Activated gamma-delta T cell treated with Interleukin-2 at 50 U/mL for 16 hours (primary cell): ENCODE data around the gene CACNA1S.

Experiments
- DNase-seq: peaks from one replicate; pipeline ENCODE4 v3.0.0-alpha.2; 2020

Gene CACNA1S

DNA sequence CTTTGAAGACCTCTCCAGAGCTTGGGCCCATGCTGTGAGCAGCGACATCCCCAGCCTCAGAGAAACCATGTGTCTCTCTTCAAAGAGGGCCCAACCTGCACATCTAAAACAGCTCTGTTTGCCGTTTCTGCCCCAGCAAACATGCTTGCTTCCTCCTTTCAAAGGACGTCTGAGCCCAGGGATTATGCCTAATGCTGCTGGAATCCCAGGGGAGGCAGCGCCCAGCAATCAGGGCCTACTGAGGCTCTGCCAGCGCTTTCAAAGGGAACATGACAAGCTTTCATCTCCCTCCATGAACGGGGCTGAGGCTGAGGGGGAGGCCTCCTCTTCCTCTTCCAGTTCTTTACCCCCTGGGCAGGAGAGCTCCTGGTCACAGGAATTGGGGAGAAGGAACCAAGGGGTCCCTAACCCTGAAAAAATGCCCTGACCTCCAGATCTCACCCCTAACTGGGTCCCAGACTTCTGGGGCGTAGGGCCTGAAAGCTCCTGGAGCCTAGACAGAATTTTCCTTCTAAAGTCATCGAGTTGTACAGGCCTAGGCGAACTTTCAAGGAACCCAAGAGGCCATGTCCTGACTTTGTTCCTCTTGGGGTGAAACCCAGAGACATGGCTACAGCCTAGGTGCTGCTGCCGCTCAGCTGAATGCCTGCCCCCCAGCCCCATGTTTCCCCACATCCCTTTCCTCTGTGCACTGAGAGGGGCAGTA, 28.2 kb upstream of the CACNA1S start:
- no peak for DNase-seq

DNA sequence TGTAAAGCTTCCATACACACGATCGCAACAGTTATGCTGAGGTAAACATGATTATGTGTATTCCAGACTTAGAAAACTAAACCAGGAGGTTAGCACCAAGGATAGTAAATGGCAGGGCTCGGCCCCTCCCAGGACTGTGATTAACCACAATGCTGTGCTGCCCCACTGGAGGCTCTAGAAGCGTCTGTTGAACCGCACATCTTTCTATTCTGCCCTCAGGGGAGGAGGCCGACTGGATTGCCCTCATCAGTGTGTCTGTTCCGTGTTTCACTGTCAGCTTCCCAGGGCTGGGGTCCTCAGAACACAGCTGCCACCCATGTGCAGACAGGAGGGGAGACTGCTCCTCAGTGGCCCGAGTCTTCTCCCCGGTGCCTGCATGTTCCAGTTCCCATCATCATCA, 27.5 kb upstream of the CACNA1S start:
- DNase-seq: no peak

DNA sequence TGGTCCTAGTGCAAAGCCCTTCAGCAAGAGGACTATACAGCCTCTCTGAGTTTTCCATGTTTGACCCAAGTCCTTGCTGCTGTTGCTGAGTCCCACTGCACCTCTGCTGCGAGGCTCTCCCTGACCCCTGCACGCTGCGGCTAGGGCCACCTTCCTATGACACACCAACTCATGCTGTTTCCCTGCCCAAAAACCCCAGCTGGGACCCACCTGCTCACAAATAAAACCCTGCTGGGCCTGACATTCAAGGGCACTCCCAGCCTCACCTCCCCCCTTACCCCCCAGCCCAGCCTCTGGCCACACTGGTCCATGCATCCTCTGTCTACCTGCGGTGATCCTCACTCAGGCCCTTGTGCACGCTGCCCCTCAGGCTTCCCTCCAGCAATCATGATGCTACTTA, 27.1 kb upstream of the CACNA1S start:
- no peak for DNase-seq

DNA sequence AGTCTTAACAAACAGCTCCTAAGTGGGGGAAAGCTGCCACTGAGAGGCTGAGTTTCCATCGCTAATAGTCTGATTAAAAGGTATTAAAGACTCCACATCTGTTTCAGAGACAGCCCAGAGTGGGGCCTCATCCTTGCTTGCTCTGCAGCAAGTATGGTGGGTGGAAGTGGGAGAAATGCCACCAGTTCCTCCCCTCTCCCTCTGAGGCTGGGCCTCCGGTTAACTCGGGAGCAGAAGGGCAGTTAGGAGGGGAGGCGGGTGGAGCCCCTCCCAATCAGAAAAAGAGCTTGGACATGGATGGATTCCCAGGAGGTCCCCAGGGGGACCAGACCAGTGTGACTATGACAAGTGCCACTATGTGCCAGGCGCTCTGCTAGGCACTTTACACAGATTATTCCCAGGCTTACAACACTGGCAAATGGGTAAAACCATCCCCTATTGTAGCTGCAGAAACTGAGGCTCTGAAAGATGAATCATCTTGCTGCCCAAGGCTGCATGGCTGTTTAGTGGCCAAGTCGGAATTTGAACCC, 26.1 kb upstream of the CACNA1S start:
- no peak for DNase-seq

DNA sequence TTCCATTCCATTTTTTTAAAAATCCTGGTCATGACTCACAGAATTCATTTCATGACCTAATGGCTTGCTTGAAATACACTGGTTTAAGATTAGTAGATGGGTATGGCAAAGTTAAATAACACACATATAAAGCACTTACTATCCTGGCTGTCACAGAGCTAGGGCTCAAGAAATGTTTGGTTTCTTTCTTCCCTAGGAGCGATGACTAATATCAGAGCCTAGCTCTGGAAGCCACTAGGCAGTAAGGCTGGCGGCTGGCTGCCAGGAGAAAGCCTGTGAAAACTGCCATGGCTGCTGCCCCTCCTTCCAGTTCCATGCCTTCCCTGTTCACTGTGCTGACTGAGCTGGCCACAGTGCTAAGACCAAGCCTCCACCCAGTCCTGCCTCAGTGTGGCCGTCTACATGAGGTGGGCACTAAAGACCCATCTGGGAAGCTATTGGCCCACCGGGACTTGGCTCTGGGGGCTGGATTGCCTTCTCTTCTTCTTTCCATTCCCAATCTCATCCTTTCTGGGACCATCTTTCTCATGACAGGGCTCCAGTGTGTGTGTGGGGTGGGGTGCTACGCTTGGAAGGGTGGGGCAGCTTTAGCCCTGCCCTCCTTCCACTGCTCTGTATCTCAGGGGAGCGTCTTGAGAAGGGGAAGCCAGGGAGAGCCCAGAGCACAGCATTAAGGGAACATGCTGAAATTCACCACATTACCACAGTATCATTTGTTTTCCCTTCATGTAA, 25.5 kb upstream of the CACNA1S start:
- DNase-seq: no peak

DNA sequence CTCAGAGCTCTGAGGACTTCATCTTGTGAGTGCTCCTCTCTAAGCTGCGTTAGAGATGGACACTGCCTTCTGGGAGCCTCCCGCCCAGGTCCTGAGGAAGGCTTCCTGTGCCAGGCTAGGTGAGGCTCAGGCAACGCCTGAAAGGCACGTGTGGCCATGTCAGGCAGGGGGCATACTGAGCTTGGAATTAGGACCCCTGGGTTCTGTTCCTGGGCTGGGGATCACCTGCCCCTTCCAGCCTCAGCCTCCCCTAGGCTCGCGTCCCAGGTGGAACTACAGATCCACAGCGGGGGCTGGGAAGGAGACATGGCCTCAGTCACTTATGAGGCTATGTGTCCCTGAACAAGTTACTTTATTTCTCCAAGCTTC, 24.8 kb upstream of the CACNA1S start:
- no peak for DNase-seq

DNA sequence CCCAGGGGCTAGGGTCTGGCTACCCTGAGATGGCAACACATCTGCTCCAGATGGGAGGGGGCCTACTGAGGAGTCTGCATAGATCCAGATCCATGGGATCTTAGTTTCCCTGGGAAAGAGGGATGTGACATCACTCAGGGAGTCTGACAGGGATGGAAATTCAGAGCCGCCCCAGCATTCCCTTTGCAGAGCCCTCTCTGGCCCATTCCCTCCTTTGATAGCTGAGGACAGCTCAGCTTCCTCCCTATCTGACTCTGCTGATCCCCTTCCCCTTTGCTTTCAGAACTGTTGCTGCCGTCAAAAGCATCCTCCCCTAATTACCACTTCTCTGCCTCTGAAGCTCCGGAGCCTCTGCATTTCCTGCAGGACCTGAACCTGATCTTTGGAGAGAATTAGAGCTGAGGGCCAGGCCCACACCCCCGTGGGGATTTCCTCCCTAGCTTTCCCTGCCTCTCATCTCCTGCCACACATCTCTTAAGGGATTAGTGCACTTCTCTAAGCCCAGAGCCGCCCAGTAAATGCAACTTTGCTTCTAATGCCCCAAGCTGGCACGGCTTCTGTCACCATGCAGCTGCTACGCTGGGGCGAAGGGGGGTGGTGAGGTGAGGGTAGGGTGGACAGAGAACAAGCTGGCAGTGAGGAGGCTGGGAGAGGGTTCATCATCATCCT, 24.3 kb upstream of the CACNA1S start:
- no peak for DNase-seq

DNA sequence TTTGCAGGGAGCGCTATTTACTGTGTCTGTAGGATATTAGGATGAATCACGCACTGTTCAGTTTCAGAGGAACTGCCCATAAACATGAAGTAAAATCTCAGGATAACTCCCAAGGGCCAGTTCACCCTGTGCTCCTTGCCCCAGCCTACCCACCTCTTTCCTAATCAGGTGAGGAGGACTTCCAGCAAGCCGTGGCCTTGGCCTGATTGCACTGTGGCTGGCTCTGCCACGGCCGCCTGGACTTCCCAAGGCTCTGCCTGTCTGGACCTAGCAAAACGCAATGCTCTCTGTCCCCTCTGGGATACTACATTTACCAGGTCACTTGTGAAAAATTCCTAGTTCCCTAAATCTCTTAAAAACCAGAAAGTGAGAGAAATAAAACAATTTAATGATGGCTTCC, 22.2 kb upstream of the CACNA1S start:
- DNase-seq: no peak

DNA sequence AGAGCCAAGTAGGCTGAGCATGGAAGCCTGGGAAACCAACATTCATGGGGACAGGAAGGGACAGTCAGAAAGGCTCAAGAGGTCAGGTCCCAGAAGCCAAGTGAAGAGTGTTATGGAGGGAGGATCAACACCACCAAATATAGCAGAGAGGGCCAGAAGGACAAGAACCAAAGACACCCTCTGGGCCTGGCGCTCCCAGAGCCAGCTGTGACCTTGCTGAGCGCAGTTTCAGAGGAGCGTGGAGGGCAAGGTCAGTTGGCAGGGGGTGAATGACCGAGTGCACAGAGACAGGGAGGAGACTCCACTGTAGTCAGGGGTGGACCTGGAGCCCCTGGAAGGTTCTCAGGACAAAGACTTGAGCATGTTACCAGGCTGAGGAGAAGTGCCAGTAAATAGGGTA, 19.2 kb upstream of the CACNA1S start:
- DNase-seq: no peak

DNA sequence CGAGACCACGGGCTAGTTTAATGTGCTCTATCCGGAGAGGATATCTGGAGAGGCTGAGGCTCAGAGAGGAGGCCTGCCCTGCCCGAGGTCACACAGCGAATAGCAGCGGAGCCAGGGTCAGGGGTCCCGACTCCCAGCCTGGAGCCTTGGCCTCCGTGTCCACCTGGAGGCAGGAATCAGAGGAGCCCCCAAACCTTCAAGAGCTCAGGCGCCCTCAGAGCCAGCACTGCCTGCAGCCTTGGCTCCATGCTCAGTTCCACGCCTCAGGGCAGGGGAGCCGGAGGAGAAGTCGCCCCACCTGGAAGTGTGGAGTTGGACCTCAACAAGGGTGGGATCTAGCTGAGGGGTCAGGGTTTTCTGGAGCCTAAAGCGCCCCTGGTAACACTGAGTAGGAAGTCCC, 16.7 kb upstream of the CACNA1S start:
- DNase-seq: no peak

DNA sequence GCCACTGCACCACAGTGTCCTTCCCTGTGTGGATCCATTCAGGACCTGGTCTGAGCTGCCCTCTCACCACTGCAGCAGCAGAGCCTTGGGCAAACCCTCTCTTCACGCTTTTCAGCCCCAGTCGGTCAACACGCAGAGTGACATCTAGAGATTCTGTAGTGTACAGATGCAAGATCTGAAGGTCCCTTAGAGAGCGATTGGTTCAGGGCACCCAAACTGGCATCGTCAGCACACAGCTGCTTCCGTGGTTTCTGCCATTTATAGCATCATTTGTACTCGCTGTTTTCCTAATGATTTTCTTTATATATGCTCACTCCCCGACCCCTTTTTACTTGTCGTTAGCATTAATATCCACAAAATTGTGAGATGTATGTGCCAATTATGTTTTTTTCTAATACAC, 16.2 kb upstream of the CACNA1S start:
- DNase-seq: no peak

DNA sequence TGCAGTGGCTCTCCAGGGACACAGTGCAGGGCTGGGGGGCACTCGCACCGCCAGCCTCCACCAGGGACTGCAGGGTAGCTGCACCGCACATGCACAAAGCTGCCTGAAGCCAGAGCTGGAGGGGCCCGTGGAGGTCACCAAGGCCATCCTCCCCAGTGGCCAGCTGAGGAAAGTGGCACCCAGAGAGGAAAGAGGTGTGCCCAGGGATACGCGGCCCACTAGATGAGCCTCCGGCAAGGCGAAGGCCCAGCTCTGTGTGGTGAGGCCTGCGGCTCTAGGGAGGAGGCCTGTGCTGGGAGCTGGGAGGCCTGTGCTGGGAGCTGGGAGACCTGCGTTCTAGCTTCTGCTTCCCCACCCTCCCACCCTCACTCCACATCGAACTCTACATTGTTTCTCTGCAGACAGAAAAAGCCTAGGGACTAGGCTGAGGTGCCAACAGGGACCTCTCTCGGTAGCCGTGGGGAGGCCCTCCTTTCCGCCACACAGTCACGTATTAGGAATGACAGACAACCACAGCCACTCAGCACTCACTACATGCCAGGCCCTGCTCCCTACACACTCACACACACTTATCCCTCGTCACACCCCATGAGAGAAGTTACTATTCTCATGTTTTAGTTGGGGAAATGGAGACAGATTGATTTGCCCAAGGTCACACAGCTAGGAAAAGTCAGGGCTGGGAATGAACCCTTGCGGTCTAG, 15.7 kb upstream of the CACNA1S start:
- no peak for DNase-seq

DNA sequence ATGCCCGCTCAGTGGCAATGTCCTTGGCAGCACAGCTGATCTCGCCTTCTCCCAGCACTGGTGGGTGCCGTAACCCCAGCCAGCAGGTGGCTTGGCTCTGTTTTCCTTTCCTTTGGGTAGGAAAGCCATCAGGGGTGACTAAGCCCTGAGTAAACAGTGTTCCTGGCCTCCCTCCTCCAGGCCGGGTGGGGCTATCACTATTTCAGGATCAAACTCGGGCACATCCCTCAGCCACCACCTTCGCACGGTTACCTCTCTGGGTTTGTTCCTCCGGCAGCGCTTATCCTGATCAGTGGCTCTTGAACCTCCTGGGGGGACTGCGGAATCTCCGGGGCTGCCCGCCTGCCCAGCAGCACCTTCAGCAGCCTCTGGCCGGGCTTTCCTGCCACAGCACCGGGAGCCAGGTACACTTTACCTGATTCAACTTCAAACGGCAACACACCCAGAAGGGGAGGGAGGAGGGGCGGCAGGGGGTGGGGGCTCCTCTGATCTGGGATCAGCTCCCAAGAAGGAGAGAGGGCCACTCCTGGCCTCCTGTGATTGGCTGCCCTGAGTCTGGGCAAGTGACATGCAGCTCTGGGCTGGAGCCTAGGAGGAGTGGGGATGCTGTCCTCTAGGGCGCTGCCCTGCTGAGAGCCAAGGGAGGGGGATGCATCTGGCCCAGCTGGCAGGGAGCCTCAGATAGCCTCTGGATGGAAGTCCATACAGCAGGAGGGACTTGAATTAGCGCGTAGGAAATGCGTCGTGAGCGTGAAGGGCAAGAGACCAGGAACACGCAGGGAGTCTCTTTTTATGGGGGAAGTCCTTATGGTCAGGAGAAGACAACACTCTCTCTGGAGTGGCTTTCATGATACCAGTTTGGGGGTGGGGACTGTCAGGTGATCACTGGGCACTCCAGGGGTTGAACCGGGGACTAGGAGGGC, 14.9 kb upstream of the CACNA1S start, which contains the start of gene ASCL5:
TSS of gene ASCL5 (minus strand) at position 353 of the 923 bp plus-strand sequence. CDS start 11,812 bp downstream, outside the sequence.
- no peak for DNase-seq

DNA sequence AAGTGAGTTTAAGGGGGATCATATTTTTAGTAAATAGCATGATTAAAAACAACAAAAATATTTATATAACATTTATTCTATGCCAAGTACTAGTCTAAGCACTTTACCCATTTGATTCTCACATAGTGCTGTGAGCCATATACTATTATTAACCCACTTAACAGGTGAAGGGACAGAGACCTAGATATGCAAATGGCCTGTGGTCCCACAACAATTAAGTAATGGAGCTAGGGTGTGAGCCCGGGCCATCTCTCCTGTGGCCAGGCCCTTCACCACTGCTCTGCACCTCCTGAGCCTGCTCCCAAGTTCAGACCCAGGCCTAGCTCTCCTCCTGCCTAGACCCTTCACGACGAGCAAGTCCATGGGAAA, 14.2 kb upstream of the CACNA1S start:
- no peak for DNase-seq

DNA sequence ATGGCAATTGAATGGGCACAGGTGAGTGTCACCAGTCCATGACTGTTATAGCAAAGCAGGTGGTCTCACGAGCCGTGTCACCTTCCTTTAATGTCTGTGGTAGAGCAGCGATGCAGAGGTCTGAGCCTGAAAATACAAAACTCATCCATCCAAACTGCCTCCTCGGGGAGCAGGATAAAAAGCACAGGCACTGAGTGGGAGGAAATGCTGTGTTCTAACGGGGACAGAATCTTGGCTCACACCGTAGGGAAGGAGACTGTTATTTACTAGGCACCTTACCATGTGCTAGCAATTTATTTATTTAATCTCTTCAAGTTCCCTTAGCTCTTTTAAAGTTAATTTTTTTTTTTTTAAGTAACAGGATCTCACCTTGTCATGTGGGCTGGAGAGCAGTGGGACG, 13.6 kb upstream of the CACNA1S start:
- no peak for DNase-seq

DNA sequence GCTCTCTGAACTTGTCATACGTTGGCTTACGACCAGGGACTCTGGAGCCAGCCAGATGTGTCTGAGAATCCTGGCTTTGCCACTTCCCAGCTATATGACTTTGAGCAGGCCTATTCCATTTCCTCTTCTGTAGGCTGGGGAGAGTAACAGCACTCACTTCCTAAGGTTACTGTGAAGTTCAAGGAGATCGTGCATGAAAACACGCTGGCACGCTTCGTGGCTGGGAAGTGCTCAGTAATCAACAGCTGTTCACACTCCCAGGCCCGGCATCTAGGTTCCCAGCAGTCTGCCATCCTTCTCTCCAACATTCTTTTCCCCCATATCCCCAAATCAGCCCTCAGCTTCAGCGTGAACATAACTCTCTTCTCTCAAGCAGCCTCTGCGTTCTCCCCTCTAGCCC, 12.8 kb upstream of the CACNA1S start:
- DNase-seq: no peak

DNA sequence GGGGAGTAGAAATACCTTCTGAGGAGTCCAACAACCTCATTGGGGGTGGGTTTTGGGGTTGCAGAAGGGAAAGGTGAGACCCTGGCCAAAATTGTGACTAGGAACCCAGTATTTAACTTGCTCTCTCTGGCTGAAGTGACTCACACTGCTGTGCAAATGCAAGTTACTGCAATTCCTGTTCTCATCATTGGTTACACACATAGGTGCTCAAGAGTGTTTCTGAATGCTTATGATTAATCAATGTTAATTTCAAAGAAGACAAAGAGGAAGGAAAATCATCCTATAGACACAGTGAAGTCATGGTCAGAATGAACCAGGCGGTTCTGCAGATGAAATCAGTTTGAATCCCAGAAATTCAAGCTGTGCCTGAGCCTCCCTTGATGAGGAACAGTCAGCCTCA, 11.6 kb upstream of the CACNA1S start:
- no peak for DNase-seq

DNA sequence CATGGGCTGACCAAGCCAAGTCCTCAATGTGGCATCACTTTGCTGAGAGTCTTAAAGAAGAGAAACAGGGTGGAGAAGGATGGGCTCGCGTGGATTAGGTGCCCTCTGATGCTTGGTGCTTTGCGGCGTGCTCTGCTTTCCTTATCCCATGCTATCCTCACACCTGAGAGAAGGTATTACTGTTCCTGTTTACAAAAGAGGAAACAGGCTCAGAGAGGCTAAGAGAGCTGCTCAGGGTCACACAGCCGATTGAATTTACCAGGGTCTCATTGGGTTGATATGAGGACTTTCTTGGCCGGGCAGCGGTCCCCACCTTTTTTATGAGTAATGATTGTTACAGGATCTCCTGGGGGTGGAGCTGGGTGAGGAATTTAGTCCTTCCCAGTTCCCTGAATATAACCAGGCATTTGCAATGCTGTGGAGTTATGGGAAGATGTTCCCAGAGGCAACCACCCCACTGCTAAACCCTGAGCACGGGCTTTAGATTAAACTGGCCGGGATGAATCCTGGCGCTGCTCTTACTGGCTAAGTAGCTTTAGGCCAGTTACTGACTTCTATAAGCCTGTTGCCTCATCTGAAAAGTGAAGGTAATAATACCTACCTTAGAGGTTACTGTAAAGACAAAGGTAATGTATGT, 10.2 kb upstream of the CACNA1S start:
- DNase-seq: no peak

DNA sequence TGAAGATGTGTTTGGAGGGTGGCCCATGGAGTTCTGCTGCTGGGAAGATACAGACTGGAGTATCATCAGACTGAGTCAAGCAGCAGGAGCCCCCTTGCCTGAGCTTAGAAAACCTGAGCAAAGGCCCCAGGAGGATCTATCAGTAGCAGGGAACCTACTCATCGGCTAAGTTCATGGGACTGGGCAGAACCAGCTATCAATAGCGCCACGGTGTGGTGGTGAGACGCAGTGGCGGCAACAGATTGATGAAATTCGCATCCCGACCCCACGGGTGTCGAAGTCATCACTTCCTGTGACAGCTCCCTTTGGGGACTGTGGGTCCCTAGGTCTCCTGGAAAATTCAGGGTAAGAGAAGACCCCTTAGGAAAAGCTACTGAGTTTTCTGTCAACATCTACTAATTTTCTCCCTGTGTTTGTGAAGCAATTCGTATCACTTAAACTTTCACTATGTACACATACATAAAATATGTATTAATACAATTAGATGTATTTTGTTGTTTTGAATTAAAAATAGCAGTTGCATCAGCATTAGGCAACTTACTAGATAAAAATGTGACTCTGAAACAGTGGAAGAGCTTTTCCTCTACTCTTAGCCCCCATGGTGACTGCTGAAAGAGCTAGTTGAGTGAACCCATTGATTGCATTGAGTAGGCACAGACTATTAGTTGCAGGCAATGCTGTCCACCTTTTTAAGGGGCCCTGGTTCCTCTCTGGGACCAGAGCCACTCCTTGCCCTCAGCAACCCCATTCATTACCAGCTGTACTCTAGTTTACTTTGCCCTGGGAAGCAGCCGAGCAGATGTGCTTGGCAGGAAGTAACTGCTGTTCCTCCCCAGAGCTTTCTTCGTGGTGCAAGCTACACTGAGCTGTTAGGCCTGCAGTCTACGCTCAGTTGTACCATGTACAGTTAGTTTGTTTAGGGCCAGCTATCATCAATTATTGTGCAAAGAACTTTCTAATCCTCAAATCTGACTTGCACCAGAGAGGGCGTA, 7.3 kb upstream of the CACNA1S start:
- DNase-seq: peak; percentile 39

DNA sequence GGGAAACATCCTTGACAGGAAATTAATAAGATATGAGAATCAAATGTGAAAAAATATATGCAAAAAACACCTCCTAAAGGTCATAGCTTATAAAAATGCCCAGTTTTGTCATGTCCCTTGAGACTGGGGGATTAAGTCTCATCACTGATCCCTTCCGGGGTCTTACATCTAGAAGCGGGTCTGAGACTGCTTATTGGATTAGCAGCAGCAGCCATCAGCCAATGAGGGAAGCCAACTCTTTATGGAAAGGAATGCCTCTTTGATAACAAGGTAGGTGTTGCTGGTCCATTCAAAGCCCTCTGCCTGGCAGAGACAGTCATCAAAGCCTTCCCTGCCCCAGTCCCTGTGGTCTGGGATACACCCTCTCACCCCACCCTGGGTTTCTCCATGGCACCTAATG, 3.9 kb upstream of the CACNA1S start:
- no peak for DNase-seq
